Activated CD4-positive, alpha-beta T cell treated with anti-CD3 and anti-CD28 coated beads, Interleukin-10, Interleukin-2, amounts not matched to agents 100 ng/mL and 50 ng/mL, durations not matched to agents 16 hours and 8 hours (primary cell): ENCODE results near the gene SPATA21.

Experiments
- DNase-seq: peaks from one replicate; pipeline ENCODE4 v3.0.0-alpha.2; 2020

The SPATA21 gene

GRCh38 chr1:16418823-16419425 is 18.3 kb downstream of the SPATA21 start:
- DNase-seq, result peak; percentile 24

- DNase-seq, result no peak
These were observed 24.0 kb downstream of the SPATA21 start for GRCh38 chr1:16413191-16413590.

- no peak for DNase-seq
These were observed 26.4 kb downstream of the SPATA21 start for GRCh38 chr1:16410803-16411202.

- DNase-seq, result no peak
These were observed 27.6 kb downstream of the SPATA21 start for GRCh38 chr1:16409536-16410152.

GRCh38 chr1:16406868-16407267 is 30.4 kb downstream of the SPATA21 start:
- no peak for DNase-seq

GRCh38 chr1:16405441-16405840 is 31.8 kb downstream of the SPATA21 start:
- no peak for DNase-seq

- no peak for DNase-seq
These were observed 34.5 kb downstream of the SPATA21 start for GRCh38 chr1:16402742-16403141.

- no peak for DNase-seq
These were observed 38.8 kb downstream of the SPATA21 start for GRCh38 chr1:16398371-16398953.

GRCh38 chr1:16397120-16397519 is 40.1 kb downstream of the SPATA21 start:
- no peak for DNase-seq

GRCh38 chr1:16396591-16396990 is 40.6 kb downstream of the SPATA21 start:
- no peak for DNase-seq

GRCh38 chr1:16394977-16395376 is 42.2 kb downstream of the SPATA21 start:
- DNase-seq, result no peak

GRCh38 chr1:16393570-16394521 is 43.4 kb downstream of the SPATA21 start:
- no peak for DNase-seq

GRCh38 chr1:16392740-16393569 is 44.3 kb downstream of the SPATA21 start:
- no peak for DNase-seq

GRCh38 chr1:16391411-16391810 is 45.8 kb downstream of the SPATA21 start:
- DNase-seq, result peak; percentile 55

GRCh38 chr1:16387201-16388188 is 49.7 kb downstream of the SPATA21 start:
- peak; percentile 32 for DNase-seq

GRCh38 chr1:16386454-16387113 is 50.6 kb downstream of the SPATA21 start:
- DNase-seq, result no peak

GRCh38 chr1:16385659-16386453 is 51.4 kb downstream of the SPATA21 start:
- no peak for DNase-seq

GRCh38 chr1:16383888-16384287 is 53.3 kb downstream of the SPATA21 start:
- no peak for DNase-seq

GRCh38 chr1:16380868-16381267 is 56.4 kb downstream of the SPATA21 start:
- no peak for DNase-seq

GRCh38 chr1:16378443-16378842 is 58.8 kb downstream of the SPATA21 start:
- DNase-seq, result no peak
